Fibroblast of mammary gland (primary cell): Measurements from ENCODE around the gene DENND4B.
"Not testable (repeated sequence)": the region's sequence is repeated elsewhere in the genome, so short reads cannot be mapped to it uniquely, and the experiment has no call there.

ENCODE experiments used
- DNase-seq: peaks from one replicate; pipeline ENCODE4 v3.0.0-alpha.2; 2010; ENCODE audit warnings: low read depth
- H3K4me3 ChIP-seq: 2 replicates; pipeline ENCODE4 v1.5.1; 2011; ENCODE audit warnings: low read depth, mild to moderate bottlenecking, low read length, moderate library complexity; ENCODE audit not compliant: control insufficient read depth
- CTCF ChIP-seq: conservative IDR thresholded peaks from 2 replicates; pipeline ENCODE4 v1.5.1; 2011; ENCODE audit warnings: low read depth, low read length, inconsistent platforms; ENCODE audit not compliant: control insufficient read depth, insufficient read depth

The DENND4B gene

GRCh38 chr1:153987621-153988020 lies 41.1 kb upstream of the DENND4B start:
- DNase-seq = no peak
- no peak for TF ChIP-seq CTCF
- no peak overlapping the region for H3K4me3 ChIP-seq

DNA sequence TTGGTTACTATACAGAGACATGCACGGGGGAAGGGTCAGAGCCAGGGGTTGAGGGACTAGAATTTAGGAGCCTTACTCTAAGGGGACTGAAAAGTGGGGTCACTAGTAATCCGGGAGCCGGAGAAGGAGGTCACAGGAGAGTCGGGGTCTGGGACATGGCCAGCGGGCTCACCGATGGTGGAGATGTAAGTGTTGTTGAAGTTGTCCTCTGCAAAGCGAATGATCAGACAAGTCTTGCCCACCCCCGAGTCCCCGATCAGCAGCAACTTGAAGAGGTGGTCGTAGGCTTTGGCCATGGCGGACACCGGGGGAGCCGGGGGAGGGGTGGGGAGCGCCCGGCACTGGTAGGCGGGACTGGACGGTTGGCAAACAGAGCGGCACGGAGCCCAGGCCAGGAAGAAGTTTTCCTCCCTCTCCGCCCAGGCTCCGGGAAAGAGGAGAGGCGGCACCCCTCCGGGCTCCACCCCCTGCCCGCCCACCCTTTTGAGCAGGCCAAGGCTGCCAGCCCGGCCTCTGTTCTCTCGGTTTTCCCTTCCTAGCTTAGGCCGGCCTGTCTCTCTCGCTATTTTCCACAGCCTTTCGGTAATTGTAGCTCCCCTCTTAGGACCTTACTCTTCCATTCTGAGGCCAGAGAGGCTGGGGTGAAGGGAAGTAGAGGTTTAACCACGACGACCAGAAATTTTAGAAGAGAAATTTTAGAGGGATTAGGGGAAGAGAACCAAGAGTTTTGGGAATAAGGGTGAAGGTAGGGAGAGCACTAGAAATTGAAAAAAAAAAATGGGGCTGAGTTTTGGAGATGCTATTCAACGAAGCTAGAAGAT lies 39.6 kb upstream of the DENND4B start, which contains the start of gene RAB13:
Gene RAB13, minus strand, starts transcription at position 399 of the 821 bp plus-strand sequence. Its CDS starts 103 bp downstream, at position 296.
- H3K4me3 ChIP-seq = peak within 1 kb of the TSS; percentile 81
- peak; percentile 82 for DNase-seq
- no peak for TF ChIP-seq CTCF

GRCh38 chr1:153985341-153985912 lies 38.9 kb upstream of the DENND4B start:
- peak; percentile 90 for DNase-seq
- no peak for TF ChIP-seq CTCF
- H3K4me3 ChIP-seq = peak overlapping the region; percentile 81

- peak overlapping the region; percentile 81 for H3K4me3 ChIP-seq
- TF ChIP-seq CTCF = no peak
- no peak for DNase-seq
Observed at GRCh38 chr1:153984123-153984894, 37.8 kb upstream of the DENND4B start.

GRCh38 chr1:153981735-153982134 lies 35.2 kb upstream of the DENND4B start:
- not testable (repeated sequence) for H3K4me3 ChIP-seq, DNase-seq

DNA sequence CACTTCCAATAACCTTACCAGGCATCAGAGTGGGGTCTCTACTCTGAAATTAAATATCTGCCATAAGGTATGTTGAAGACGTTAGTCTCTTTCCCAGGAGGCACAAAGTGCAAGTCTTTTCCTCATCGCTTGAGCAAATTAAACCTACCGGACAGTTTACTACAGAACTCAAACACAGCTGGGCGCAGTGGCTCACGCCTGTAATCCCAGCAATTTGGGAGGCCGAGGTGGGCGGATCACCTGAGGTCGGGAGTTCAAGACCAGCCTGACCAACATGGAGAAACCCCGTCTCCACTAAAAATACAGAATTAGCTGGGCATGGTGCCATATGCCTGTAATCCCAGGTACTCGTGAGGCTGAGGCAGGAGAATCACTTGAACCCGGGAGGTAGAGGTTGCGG lies 32.6 kb upstream of the DENND4B start:
- not testable (repeated sequence) for DNase-seq, H3K4me3 ChIP-seq

GRCh38 chr1:153978274-153978909 lies 31.9 kb upstream of the DENND4B start:
- TF ChIP-seq CTCF = no peak
- peak overlapping the region; percentile 95 for H3K4me3 ChIP-seq
- peak; percentile 36 for DNase-seq
